K562 (cell line): ENCODE measurements around the gene NLRC3.

Source experiments
- ATF3 ChIP-seq, 2 experiments: fragments of 450-650 bp in 1 of 2; sonication (generic) in 1 of 2; formaldehyde crosslinking in 1 of 2; IDR thresholded peaks in 1 of 2; conservative IDR thresholded peaks in 1 of 2; 2 replicates each; pipeline versions ENCODE4 v1.6.1 to v1.8.1; 2016 to 2023; ENCODE audit warnings: mild to moderate bottlenecking in 2 of 2, moderate library complexity in 2 of 2, inconsistent platforms in 1 of 2, missing genetic modification reagents in 1 of 2
- CTCF ChIP-seq, 3 experiments: IDR thresholded peaks in 2 of 3; conservative IDR thresholded peaks in 1 of 3; 2 replicates each; pipeline ENCODE4 v1.5.1; 2011 to 2012; ENCODE audit warnings: low read length in 3 of 3, mild to moderate bottlenecking in 3 of 3, control low read depth in 2 of 3, improper control_type of control experiment in 1 of 3, inconsistent platforms in 1 of 3, low read depth in 1 of 3, mixed read lengths in 1 of 3, moderate library complexity in 1 of 3; ENCODE audit not compliant: insufficient read depth in 2 of 3
- DNMT1 ChIP-seq: fragments of 450-650 bp; IDR thresholded peaks from 2 replicates; pipeline ENCODE4 v1.6.1; 2016; ENCODE audit warnings: antibody characterized with exemption, mild to moderate bottlenecking
- E2F4 ChIP-seq: sonication (generic); formaldehyde crosslinking; IDR thresholded peaks from 2 replicates; pipeline ENCODE4 v1.8.0; 2022; ENCODE audit warnings: mild to moderate bottlenecking, low read depth, missing genetic modification reagents
- TSC22D4 ChIP-seq: fragments of 450-650 bp; IDR thresholded peaks from 2 replicates; pipeline ENCODE4 v1.6.1; 2016; ENCODE audit warnings: missing genetic modification characterization, missing biosample characterization, control low read depth
- WHSC1 ChIP-seq: IDR thresholded peaks from one replicate; pipeline ENCODE4 v1.6.1; 2012; ENCODE audit warnings: low read length, control low read depth, inconsistent platforms

GRCh38 chr16:3503523-3503922 lies 73.7 kb downstream of the NLRC3 start:
- no peak for TF ChIP-seq TSC22D4 (tag)
- no peak for TF ChIP-seq CTCF (IDR thresholded peaks at IDR 0.05 in 2 of 3, conservative IDR thresholded peaks at IDR 0.05 in 1 of 3; ENCODE audit: insufficient read depth in 2 of 3, low read depth in 1 of 3, low read length in 3 of 3)
- TF ChIP-seq E2F4 (CRISPR knock-in tag): no peak
- TF ChIP-seq DNMT1: no peak
- no peak for TF ChIP-seq WHSC1
- no peak for TF ChIP-seq ATF3 (IDR thresholded peaks at IDR 0.05)
- no peak for TF ChIP-seq ATF3 (CRISPR knock-in tag; conservative IDR thresholded peaks at IDR 0.05)
